DND-41 (cell line): ENCODE results near the gene NAA20.

Experiments used
- CTCF ChIP-seq: IDR thresholded peaks from 2 replicates; pipeline ENCODE4 v1.5.1; 2012; ENCODE audit warnings: borderline replicate concordance, low read length, moderate library complexity, mild to moderate bottlenecking; ENCODE audit not compliant: poor library complexity, severe bottlenecking; ENCODE audit errors: extremely low read depth
- EZH2 ChIP-seq: IDR thresholded peaks from 3 replicates; pipeline ENCODE4 v1.6.1; 2012; ENCODE audit warnings: borderline replicate concordance, low read depth, mild to moderate bottlenecking, moderate library complexity, low read length, inconsistent platforms; ENCODE audit not compliant: severe bottlenecking

DNA sequence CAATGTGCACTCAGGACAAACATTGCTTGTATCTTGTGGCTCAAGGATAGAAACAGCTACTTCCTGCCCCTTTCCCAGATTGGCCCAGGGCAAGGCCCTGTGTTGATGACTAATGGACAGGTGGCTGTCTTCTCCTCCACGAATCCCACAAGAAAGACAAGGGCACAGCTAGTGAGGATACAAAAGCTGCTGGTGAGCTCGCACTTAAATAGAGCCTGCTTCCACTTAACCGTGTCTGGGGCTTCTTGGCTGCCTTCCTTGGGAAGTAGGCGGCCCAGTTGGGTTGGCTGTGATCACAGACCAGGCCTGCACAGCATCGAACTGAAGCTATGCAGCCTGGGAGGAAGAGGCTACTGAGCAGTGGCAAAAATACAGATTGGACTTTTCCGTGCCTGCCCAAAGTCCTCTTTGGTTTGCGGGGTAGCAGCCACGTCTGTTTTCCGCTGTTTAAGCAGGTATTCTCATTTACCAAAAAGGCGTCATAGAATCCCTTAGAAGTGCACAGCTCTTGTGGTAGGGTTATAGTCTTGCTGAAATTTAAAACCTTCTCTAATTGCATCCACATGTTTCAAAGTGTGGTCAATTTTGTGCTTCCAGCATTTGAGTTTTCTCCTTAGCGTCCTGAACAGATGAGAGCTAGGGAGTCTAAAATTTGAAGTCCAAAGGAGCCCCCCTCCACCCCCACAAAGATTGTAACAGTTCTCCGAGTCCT lies 23.0 kb upstream of the NAA20 start:
- TF ChIP-seq CTCF (no peak), EZH2 (no peak)
